Naive thymus-derived CD4-positive, alpha-beta T cell (primary cell): Measurements from ENCODE around the gene MMD2. TPM values are rescaled to one million over a fixed set of nuclear protein-coding genes. Genes with fewer than 3 reads are reported as not detected.

ENCODE experiments used
- ATAC-seq: fragments of 150-1000 bp; cut with Tn5 transposase; 2 replicates; pipeline ENCODE4 v1.10.0; 2021; ENCODE audit warnings: mild to moderate bottlenecking, moderate library complexity
- CTCF ChIA-PET: fragments of 350-600 bp; sonication (Branson Sonifier 250); formaldehyde crosslinking; loops from one replicate; lab custom pipeline; 2021; ENCODE audit warnings: antibody characterized with exemption; lab: Charles Lee
- POLR2A ChIA-PET: fragments of 350-600 bp; sonication (Branson Sonifier 250); formaldehyde crosslinking; loops from one replicate; lab custom pipeline; 2021; ENCODE audit warnings: antibody characterized with exemption, inconsistent platforms; lab: Charles Lee
- DNase-seq, 9 donors: peaks; one replicate each; pipeline versions ENCODE4 v3.0.0 to v3.0.0-alpha.2; 2020 to 2022; ENCODE audit warnings: mixed read lengths in 1 of 9
- H3K27ac ChIP-seq: one replicate; pipeline ENCODE4 v1.7.0; 2013; ENCODE audit warnings: mild to moderate bottlenecking, low read depth, low read length, moderate library complexity
- H3K27me3 ChIP-seq, 2 donors: one replicate each; pipeline ENCODE4 v1.7.0; 2013; ENCODE audit warnings: low read length in 2 of 2, mild to moderate bottlenecking in 2 of 2, moderate library complexity in 2 of 2; ENCODE audit not compliant: control insufficient read depth in 2 of 2, insufficient read depth in 2 of 2
- H3K36me3 ChIP-seq, 3 experiments: 1 replicate in 2 of 3; 2 replicates in 1 of 3; pipeline ENCODE4 v1.7.0; 2013; ENCODE audit warnings: low read length in 3 of 3, mild to moderate bottlenecking in 3 of 3, moderate library complexity in 1 of 3; ENCODE audit not compliant: insufficient read depth in 3 of 3, control insufficient read depth in 2 of 3
- H3K4me1 ChIP-seq, 2 donors: one replicate each; pipeline ENCODE4 v1.7.0; 2013; ENCODE audit warnings: low read length in 2 of 2, mild to moderate bottlenecking in 2 of 2, moderate library complexity in 1 of 2; ENCODE audit not compliant: control insufficient read depth in 2 of 2, insufficient read depth in 2 of 2
- H3K4me3 ChIP-seq: 2 replicates; pipeline ENCODE4 v1.7.0; 2013; ENCODE audit warnings: mild to moderate bottlenecking, low read length
- H3K9me3 ChIP-seq, 3 experiments: 1 replicate in 2 of 3; 2 replicates in 1 of 3; pipeline ENCODE4 v1.7.0; 2013; ENCODE audit warnings: low read length in 3 of 3; ENCODE audit not compliant: control insufficient read depth in 2 of 3
- H3K27ac Mint-ChIP-seq, 9 donors: one replicate each; pipeline ENCODE4 v1.8.0; 2020 to 2022; ENCODE audit warnings: mixed read lengths in 9 of 9, mild to moderate bottlenecking in 8 of 9, moderate library complexity in 5 of 9, inconsistent platforms in 2 of 9
- H3K27me3 Mint-ChIP-seq, 5 donors: one replicate each; pipeline ENCODE4 v1.8.0; 2021 to 2022; ENCODE audit warnings: mixed read lengths in 5 of 5, mild to moderate bottlenecking in 1 of 5
- H3K36me3 Mint-ChIP-seq, 5 donors: one replicate each; pipeline ENCODE4 v1.8.0; 2020 to 2022; ENCODE audit warnings: mixed read lengths in 5 of 5, mild to moderate bottlenecking in 3 of 5, inconsistent platforms in 1 of 5
- H3K4me1 Mint-ChIP-seq, 7 donors: one replicate each; pipeline ENCODE4 v1.8.0; 2020 to 2022; ENCODE audit warnings: mixed read lengths in 7 of 7, mild to moderate bottlenecking in 3 of 7, inconsistent platforms in 1 of 7
- H3K4me3 Mint-ChIP-seq, 10 donors: one replicate each; pipeline ENCODE4 v1.8.0; 2020 to 2022; ENCODE audit warnings: mild to moderate bottlenecking in 10 of 10, mixed read lengths in 10 of 10, moderate library complexity in 6 of 10, inconsistent platforms in 2 of 10
- H3K9me3 Mint-ChIP-seq, 11 donors: one replicate each; pipeline ENCODE4 v1.8.0; 2020 to 2022; ENCODE audit warnings: mixed read lengths in 11 of 11, mild to moderate bottlenecking in 4 of 11, inconsistent platforms in 1 of 11, moderate library complexity in 1 of 11
- intact Hi-C, 2 donors: fragments of 100-400 bp; cut with micrococcal nuclease; formaldehyde crosslinking; loops; one replicate each; pipeline ENCODE4 v1.15.1; 2023
- polyA plus RNA-seq, 2 donors: library from polyadenylated mRNA; unstranded; fragments of 300-500 nt; fragmentation: Illumina TruSeq; gene quantifications; one replicate each; pipeline ENCODE4 v1.2.3, GENCODE V29; 2021
- total RNA-seq, 6 experiments: library from RNA in 5 of 6; stranded (reverse) in 5 of 6; gene quantifications; 1 replicate in 5 of 6; 2 replicates in 1 of 6; pipeline ENCODE4 v1.2.3 and lab custom pipeline; 2021 to 2026

The MMD2 gene
- total and polyA plus RNA-seq, 7 experiments from 2014 or later = not detected

DNA sequence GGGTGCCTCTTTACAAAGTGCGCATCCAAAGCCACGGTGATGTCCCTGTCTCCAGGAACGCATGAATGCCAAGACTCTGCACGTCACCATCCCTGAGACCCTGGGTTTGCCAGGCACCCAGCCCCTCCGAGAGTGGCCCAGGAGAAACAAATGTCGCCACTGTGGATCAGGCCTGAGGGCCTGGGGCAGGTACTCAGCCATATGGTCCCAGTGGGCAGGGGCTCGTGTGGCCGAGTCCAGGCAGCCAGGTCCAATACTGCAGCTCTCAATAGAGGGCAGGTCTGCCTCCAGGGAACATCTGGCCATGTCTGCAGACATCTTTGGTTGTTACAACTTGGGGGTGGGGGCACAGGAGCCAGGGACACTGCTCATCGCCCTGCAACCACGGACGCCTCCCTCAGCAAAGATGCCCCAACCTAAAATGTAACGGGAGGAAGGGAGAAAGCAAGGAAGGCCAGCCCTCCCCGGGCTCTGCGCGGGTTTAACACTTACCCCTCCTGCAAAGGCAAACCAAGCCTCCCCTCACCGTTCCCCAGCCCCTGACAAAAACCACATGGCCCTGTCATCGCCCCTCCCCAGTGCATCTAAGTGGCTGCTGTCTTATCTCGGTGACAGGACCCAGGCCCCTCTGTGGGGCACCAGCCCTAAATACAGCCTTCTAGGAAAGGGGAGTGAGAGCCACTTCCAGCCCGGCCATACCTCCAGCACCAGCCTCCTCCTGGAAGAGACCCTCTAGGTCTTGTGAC is 86.9 kb downstream of the MMD2 start:
- Mint-ChIP-seq H3K36me3 (peaks cover 0 to 4% (median 0%) of the 10 kb centered on the region in 5 donors), H3K27ac (no peak overlapping the region), H3K4me3 (peak overlapping the region in 1 of 10 donors; percentile 12), H3K9me3 (peaks cover 0 to 8% (median 2%) of the 10 kb centered on the region in 11 donors), H3K4me1 (peaks cover 2 to 10% (median 5%) of the 10 kb centered on the region in 7 donors), H3K27me3 (peaks cover 17 to 32% (median 24%) of the 10 kb centered on the region in 5 donors)
- Histone ChIP-seq H3K27ac (no peak overlapping the region), H3K36me3 (no peaks in the 10 kb centered on the region), H3K27me3 (no peaks in the 10 kb centered on the region), H3K4me1 (no peaks in the 10 kb centered on the region), H3K4me3 (no peak overlapping the region), H3K9me3 (no peaks in the 10 kb centered on the region)
- intact Hi-C loops = no loop called here
- DNase-seq = no peak
- ATAC-seq = no peak
- POLR2A ChIA-PET = no interaction called here
- CTCF ChIA-PET = no interaction called here

DNA sequence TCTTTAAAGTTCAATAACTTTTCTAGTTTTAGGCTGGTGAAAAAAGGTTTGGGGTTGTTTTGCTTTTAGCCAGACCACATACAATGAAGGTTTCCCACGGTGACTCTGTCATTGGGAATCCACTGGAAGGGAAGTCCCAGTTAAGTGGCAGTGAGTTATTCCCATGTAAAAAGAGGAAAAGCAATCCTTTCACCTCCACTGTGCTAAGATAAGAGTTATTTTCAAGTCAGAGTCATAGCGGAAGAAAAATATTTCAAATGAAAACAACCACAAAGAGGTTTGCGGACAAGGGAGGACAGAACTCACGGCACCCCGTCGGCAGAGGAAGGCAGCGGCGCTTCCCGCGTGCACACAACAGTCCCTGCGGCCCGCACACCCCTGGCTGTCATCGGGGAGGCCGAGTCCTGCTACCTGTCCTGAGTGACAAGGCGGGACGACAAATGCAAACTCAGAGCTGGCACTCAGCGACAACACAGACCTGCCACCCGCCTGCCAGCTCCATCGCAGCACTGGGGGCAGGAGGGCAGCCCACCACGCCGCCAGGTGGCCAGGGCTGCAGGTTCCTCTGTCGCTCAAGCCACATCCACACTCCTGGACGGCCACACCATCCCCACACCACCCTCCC is 87.8 kb downstream of the MMD2 start:
- ChIA-PET CTCF (no interaction called here), POLR2A (no interaction called here)
- DNase-seq (no peak), ATAC-seq (no peak)
- Histone ChIP-seq H3K9me3 (no peaks in the 10 kb centered on the region), H3K27ac (no peak overlapping the region), H3K4me3 (no peak overlapping the region), H3K4me1 (no peaks in the 10 kb centered on the region), H3K36me3 (no peaks in the 10 kb centered on the region), H3K27me3 (no peaks in the 10 kb centered on the region)
- intact Hi-C loops = no loop called here
- peak overlapping the region in 1 of 9 donors; percentile 47 for H3K27ac Mint-ChIP-seq
- peaks cover 0 to 8% (median 2%) of the 10 kb centered on the region in 11 donors for H3K9me3 Mint-ChIP-seq
- H3K4me1 Mint-ChIP-seq = peaks cover 2 to 10% (median 5%) of the 10 kb centered on the region in 7 donors
- H3K27me3 Mint-ChIP-seq = peaks cover 17 to 36% (median 25%) of the 10 kb centered on the region in 5 donors
- H3K36me3 Mint-ChIP-seq = peaks cover 0 to 4% (median 0%) of the 10 kb centered on the region in 5 donors
- H3K4me3 Mint-ChIP-seq = peak overlapping the region in 1 of 10 donors; percentile 30

DNA sequence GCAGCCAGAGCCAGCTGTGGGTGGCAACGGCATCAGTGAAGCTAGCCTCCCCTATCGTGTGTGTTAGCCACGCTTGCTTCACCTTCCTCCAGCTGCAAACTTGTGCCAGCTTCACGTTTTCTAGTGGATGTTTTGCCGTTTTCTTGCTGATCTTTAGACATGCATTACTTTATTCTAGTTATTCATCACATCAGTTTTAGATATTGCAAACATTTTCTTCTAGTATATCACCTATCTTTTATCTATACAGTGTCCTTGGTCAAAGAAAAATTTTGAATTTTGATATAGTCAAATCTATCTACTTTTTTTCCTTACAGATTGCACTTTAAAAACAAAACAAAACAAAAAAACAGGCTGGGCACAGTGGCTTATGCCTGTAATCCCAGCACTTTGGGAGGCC is 90.5 kb downstream of the MMD2 start:
- H3K36me3 Mint-ChIP-seq = peaks cover 0 to 7% (median 0%) of the 10 kb centered on the region in 5 donors
- CTCF ChIA-PET = no interaction called here

DNA sequence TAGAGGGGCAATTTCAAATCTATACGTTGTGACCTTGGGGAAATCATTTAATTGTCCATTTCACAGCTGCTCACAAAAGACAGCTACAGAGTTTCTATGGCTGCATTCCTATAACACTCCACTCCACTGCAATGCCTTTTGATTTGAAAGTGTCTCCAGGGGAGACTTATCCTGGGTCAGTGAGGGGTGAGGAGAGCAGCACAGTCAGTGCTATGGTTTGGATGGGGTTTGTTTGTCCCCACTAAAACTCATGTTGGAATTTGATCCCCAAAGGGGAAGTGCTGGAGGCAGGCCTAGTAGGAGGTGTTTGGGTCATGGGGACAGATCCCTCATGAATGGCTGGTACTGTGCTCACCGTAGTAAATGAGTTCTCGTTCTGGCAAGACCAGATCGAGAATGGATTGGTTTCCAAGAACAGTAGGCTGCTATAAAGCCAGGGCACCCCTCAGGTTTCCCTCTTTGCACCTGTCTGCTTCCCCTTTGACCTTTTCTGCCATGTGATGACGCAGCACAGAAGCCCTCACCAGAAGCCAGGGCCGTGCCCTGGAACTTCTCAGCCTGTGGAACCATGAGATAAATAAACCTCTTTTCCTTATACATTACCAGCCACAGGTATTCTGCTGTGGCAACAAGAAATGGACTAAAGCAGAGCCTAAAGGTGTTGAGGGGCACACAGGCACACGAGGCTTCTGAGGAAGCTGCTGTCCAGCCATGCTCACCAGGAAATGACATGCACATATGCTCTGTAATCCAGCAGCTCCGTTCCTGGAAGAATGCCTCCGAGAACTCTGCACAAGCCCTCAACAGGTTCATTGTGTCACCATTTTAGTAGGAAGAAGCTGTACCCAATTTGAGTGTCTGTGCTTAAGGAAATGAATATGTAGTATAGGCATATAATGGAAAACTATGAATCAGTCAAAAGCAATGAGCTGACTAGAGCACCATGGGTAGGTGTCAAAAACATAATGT is 92.2 kb downstream of the MMD2 start:
- no peak overlapping the region for H3K27ac Mint-ChIP-seq
- ATAC-seq (no peak), DNase-seq (no peak)
- peaks cover 0 to 13% (median 3%) of the 10 kb centered on the region in 5 donors for H3K36me3 Mint-ChIP-seq
- H3K4me1 ChIP-seq = no peaks in the 10 kb centered on the region
- POLR2A ChIA-PET = no interaction called here
- peaks cover 41 to 60% (median 54%) of the 10 kb centered on the region in 5 donors for H3K27me3 Mint-ChIP-seq
- H3K4me3 Mint-ChIP-seq = no peak overlapping the region
- H3K27ac ChIP-seq = no peak overlapping the region
- peaks cover 2 to 10% (median 8%) of the 10 kb centered on the region in 7 donors for H3K4me1 Mint-ChIP-seq
- H3K4me3 ChIP-seq = no peak overlapping the region
- CTCF ChIA-PET = no interaction called here
- no peaks in the 10 kb centered on the region for H3K27me3 ChIP-seq
- no peaks in the 10 kb centered on the region for H3K9me3 ChIP-seq
- peaks cover 0 to 37% (median 11%) of the 10 kb centered on the region in 11 donors for H3K9me3 Mint-ChIP-seq
- intact Hi-C loops = no loop called here
- no peaks in the 10 kb centered on the region for H3K36me3 ChIP-seq

More for the DNA sequence above, 90.5 kb downstream of the MMD2 start:
- POLR2A ChIA-PET = no interaction called here
- Histone ChIP-seq H3K27ac (no peak overlapping the region), H3K27me3 (no peaks in the 10 kb centered on the region), H3K9me3 (no peaks in the 10 kb centered on the region), H3K36me3 (no peaks in the 10 kb centered on the region), H3K4me3 (no peak overlapping the region), H3K4me1 (no peaks in the 10 kb centered on the region)
- intact Hi-C loops = no loop called here
- peaks cover 33 to 57% (median 44%) of the 10 kb centered on the region in 5 donors for H3K27me3 Mint-ChIP-seq
- DNase-seq (no peak), ATAC-seq (no peak)
- H3K4me3 Mint-ChIP-seq = no peak overlapping the region
- H3K9me3 Mint-ChIP-seq = peaks cover 0 to 22% (median 7%) of the 10 kb centered on the region in 11 donors
- peaks cover 2 to 10% (median 5%) of the 10 kb centered on the region in 7 donors for H3K4me1 Mint-ChIP-seq
- no peak overlapping the region for H3K27ac Mint-ChIP-seq

DNA sequence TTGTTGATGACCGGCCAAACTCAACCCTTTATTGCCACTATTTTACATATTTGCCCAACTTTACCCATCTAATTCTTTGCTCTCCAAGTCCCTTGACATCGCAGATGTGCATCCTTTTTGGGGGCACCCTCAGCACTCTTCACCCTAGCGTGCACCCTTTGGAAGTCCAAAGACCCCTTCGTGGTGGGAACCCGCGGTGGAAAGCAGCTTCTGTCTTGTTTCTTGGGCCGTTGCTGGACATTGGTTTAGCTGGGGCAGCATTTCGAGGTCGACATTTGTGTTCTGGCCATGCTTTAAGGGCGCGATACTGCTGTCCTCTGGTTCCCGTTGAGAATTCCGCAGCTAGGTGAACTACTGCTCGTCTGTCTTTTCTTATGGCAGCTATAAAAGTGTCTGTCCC is 96.8 kb downstream of the MMD2 start:
- intact Hi-C loops = no loop called here
- DNase-seq (no peak), ATAC-seq (no peak)
- Mint-ChIP-seq H3K27ac (no peak overlapping the region), H3K9me3 (peaks cover 0 to 35% (median 13%) of the 10 kb centered on the region in 11 donors), H3K4me1 (peaks cover 0 to 7% (median 3%) of the 10 kb centered on the region in 7 donors), H3K36me3 (peaks cover 0 to 13% (median 0%) of the 10 kb centered on the region in 5 donors), H3K27me3 (peaks cover 36 to 64% (median 62%) of the 10 kb centered on the region in 5 donors), H3K4me3 (peak overlapping the region in 8 of 10 donors; percentile 8 to 81 (median 37))
- Histone ChIP-seq H3K4me3 (no peak overlapping the region), H3K4me1 (no peaks in the 10 kb centered on the region), H3K27ac (no peak overlapping the region), H3K36me3 (no peaks in the 10 kb centered on the region), H3K9me3 (no peaks in the 10 kb centered on the region), H3K27me3 (no peaks in the 10 kb centered on the region)
- CTCF ChIA-PET = no interaction called here
- POLR2A ChIA-PET = no interaction called here

DNA sequence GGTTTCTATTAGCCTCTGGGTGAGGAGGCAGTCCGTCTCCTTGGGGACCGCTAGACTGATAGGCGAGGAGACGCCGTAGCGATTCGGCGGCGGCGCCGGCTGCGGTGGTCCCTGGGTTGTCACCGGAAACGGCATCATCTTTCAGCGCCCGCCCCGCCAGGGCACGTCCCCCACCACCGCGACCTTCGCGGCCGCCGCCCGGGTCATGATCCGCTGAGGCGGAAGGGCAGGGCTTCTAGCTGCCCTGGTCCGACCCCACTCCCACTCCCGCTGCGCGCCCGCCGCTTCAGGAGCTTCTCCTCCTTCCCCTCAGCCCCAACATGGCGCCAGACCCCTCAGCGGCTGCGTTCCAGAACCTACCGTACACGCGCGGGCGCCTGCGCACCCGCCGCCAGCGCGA is 97.3 kb downstream of the MMD2 start, which contains the start of gene PAPOLB:
PAPOLB (minus strand) TSS at position 358 of the 400 bp plus-strand sequence; CDS start at position 138, 220 bp downstream.
- Histone ChIP-seq H3K9me3 (no peaks in the 10 kb centered on the region), H3K4me1 (no peaks in the 10 kb centered on the region), H3K4me3 (no peak within 1 kb of the TSS), H3K27me3 (no peaks in the 10 kb centered on the region), H3K36me3 (no peaks in the 10 kb centered on the region), H3K27ac (no peak within 1 kb of the TSS)
- POLR2A ChIA-PET = no interaction called here
- H3K9me3 Mint-ChIP-seq = peaks cover 0 to 35% (median 13%) of the 10 kb centered on the region in 11 donors
- DNase-seq = peak in 1 of 9 donors; percentile 16
- peak within 1 kb of the TSS; percentile 3 to 81 (median 37) for H3K4me3 Mint-ChIP-seq
- H3K4me1 Mint-ChIP-seq = peaks cover 0 to 7% (median 3%) of the 10 kb centered on the region in 7 donors
- intact Hi-C loops = no loop called here
- H3K27ac Mint-ChIP-seq = no peak within 1 kb of the TSS
- CTCF ChIA-PET = no interaction called here
- H3K27me3 Mint-ChIP-seq = peaks cover 36 to 67% (median 62%) of the 10 kb centered on the region in 5 donors
- H3K36me3 Mint-ChIP-seq = peaks cover 0 to 13% (median 0%) of the 10 kb centered on the region in 5 donors
- ATAC-seq = peak; percentile 56
